NOMO-1 treated with DMSO at 0.1 percent for 48 hours (cell line): ENCODE measurements around the gene KCNMA1.

Source experiments
- DNase-seq: peaks from one replicate; lab custom pipeline; 2025; ENCODE audit not compliant: unreplicated experiment; lab: John Stamatoyannopoulos, UW

KCNMA1 gene

GRCh38 chr10:77461636-77462296, 175.8 kb downstream of the KCNMA1 start:
- DNase-seq = no peak

GRCh38 chr10:77459905-77460304, 177.7 kb downstream of the KCNMA1 start:
- DNase-seq = no peak

GRCh38 chr10:77458986-77459590, 178.5 kb downstream of the KCNMA1 start:
- DNase-seq = no peak

- DNase-seq = no peak
Measured at GRCh38 chr10:77457721-77458120, 179.9 kb downstream of the KCNMA1 start.

- DNase-seq = no peak
Measured at GRCh38 chr10:77457266-77457665, 180.3 kb downstream of the KCNMA1 start.

- DNase-seq = no peak
Measured at GRCh38 chr10:77456414-77456813, 181.2 kb downstream of the KCNMA1 start.

GRCh38 chr10:77455561-77455960, 182.0 kb downstream of the KCNMA1 start:
- DNase-seq = no peak

GRCh38 chr10:77452952-77453564, 184.6 kb downstream of the KCNMA1 start:
- DNase-seq = no peak

- DNase-seq = no peak
Measured at GRCh38 chr10:77451886-77452285, 185.7 kb downstream of the KCNMA1 start.

- DNase-seq = no peak
Measured at GRCh38 chr10:77448226-77448625, 189.4 kb downstream of the KCNMA1 start.

- DNase-seq = no peak
Measured at GRCh38 chr10:77446700-77447099, 190.9 kb downstream of the KCNMA1 start.

GRCh38 chr10:77445547-77445946, 192.1 kb downstream of the KCNMA1 start:
- no peak for DNase-seq

GRCh38 chr10:77444041-77444440, 193.6 kb downstream of the KCNMA1 start:
- DNase-seq = no peak

- no peak for DNase-seq
Measured at GRCh38 chr10:77442699-77443189, 194.9 kb downstream of the KCNMA1 start.

- DNase-seq = no peak
Measured at GRCh38 chr10:77441353-77442166, 196.0 kb downstream of the KCNMA1 start.

- no peak for DNase-seq
Measured at GRCh38 chr10:77436257-77436975, 201.2 kb downstream of the KCNMA1 start.

- no peak for DNase-seq
Measured at GRCh38 chr10:77433546-77433945, 204.1 kb downstream of the KCNMA1 start.

GRCh38 chr10:77431980-77432797, 205.4 kb downstream of the KCNMA1 start:
- no peak for DNase-seq

GRCh38 chr10:77431209-77431611, 206.4 kb downstream of the KCNMA1 start:
- DNase-seq = no peak

- DNase-seq = no peak
Measured at GRCh38 chr10:77430530-77430929, 207.1 kb downstream of the KCNMA1 start.
